Measurements from ENCODE around the gene MKX.
A peak's percentile ranks its signal among the peaks of the same experiment; 100 is the strongest.

GRCh38 chr10:27783660-27784059, 38.0 kb upstream of the MKX start:
- peak in 3 of 6 experiments; percentile 15 to 21 (median 20) for TF ChIP-seq CTCF (IDR thresholded peaks at IDR 0.05)
- no peak for TF ChIP-seq POLR2A (IDR thresholded peaks at IDR 0.05)
